D721Med (cell line): ENCODE data around the gene DENND10.

Experiments
- DNase-seq: peaks from one replicate; pipeline ENCODE4 v3.0.0; 2011; ENCODE audit warnings: low spot score; ENCODE audit not compliant: insufficient read length
- FAIRE-seq: peaks from 2 replicates; lab custom pipeline; 2011; peaks lifted over from hg19 to GRCh38; lab: Jason Lieb, UNC
- CTCF ChIP-seq: IDR thresholded peaks from 2 replicates; pipeline ENCODE4 v1.5.1; 2012; ENCODE audit warnings: mild to moderate bottlenecking, control low read depth; ENCODE audit not compliant: insufficient read depth; ENCODE audit errors: missing control alignments

Gene DENND10

GRCh38 chr10:119103903-119104653, at the start of gene DENND10:
Gene DENND10, plus strand, starts transcription at chr10:119104113. Its CDS starts 30 bp downstream, at chr10:119104143.
- no peak for FAIRE-seq
- DNase-seq = peak; percentile 48
- no peak for TF ChIP-seq CTCF

- FAIRE-seq (no peak), DNase-seq (no peak)
- no peak for TF ChIP-seq CTCF
Observed at GRCh38 chr10:119055472-119055871, 48.4 kb upstream of the DENND10 start.

GRCh38 chr10:119058010-119058409, 45.9 kb upstream of the DENND10 start:
- no peak for DNase-seq
- no peak for FAIRE-seq
- TF ChIP-seq CTCF = no peak

GRCh38 chr10:119059557-119059956, 44.4 kb upstream of the DENND10 start:
- DNase-seq (no peak), FAIRE-seq (no peak)
- TF ChIP-seq CTCF = no peak

GRCh38 chr10:119060107-119060506, 43.8 kb upstream of the DENND10 start:
- no peak for TF ChIP-seq CTCF
- no peak for FAIRE-seq
- DNase-seq = no peak

GRCh38 chr10:119061352-119061751, 42.6 kb upstream of the DENND10 start:
- no peak for TF ChIP-seq CTCF
- no peak for DNase-seq
- FAIRE-seq = no peak

- FAIRE-seq (no peak), DNase-seq (no peak)
- TF ChIP-seq CTCF = no peak
Observed at GRCh38 chr10:119061926-119062325, 42.0 kb upstream of the DENND10 start.
